Duodenal mucosa (tissue), 2 donors: Measurements from ENCODE around the gene KLHL40.

Source experiments
- H3K27ac ChIP-seq: one replicate; pipeline ENCODE4 v1.7.0; 2013; ENCODE audit warnings: low read depth, low read length
- H3K27me3 ChIP-seq, 2 donors: one replicate each; pipeline ENCODE4 v1.7.0; 2013; ENCODE audit warnings: low read length in 2 of 2, control low read depth in 1 of 2; ENCODE audit not compliant: insufficient read depth in 2 of 2, control insufficient read depth in 1 of 2
- H3K36me3 ChIP-seq, 2 donors: one replicate each; pipeline ENCODE4 v1.7.0; 2013; ENCODE audit warnings: low read length in 2 of 2, control low read depth in 1 of 2; ENCODE audit not compliant: insufficient read depth in 2 of 2, control insufficient read depth in 1 of 2
- H3K4me1 ChIP-seq, 2 donors: one replicate each; pipeline ENCODE4 v1.7.0; 2013; ENCODE audit warnings: low read length in 2 of 2, control low read depth in 1 of 2; ENCODE audit not compliant: insufficient read depth in 2 of 2, control insufficient read depth in 1 of 2
- H3K4me3 ChIP-seq, 2 donors: one replicate each; pipeline ENCODE4 v1.7.0; 2013; ENCODE audit warnings: low read length in 2 of 2, low read depth in 1 of 2
- H3K9ac ChIP-seq, 2 donors: one replicate each; pipeline ENCODE4 v1.7.0; 2013; ENCODE audit warnings: low read length in 2 of 2, low read depth in 1 of 2
- H3K9me3 ChIP-seq, 2 donors: one replicate each; pipeline ENCODE4 v1.7.0; 2013; ENCODE audit warnings: low read length in 2 of 2, control low read depth in 1 of 2; ENCODE audit not compliant: control insufficient read depth in 1 of 2

The KLHL40 gene

GRCh38 chr3:42732196-42732828 lies 47.0 kb downstream of the KLHL40 start:
- Histone ChIP-seq H3K27me3 (no peaks in the 10 kb centered on the region), H3K9me3 (no peaks in the 10 kb centered on the region), H3K4me3 (no peak overlapping the region), H3K27ac (no peak overlapping the region), H3K9ac (no peak overlapping the region), H3K4me1 (no peaks in the 10 kb centered on the region), H3K36me3 (no peaks in the 10 kb centered on the region)

GRCh38 chr3:42732829-42733459 lies 47.6 kb downstream of the KLHL40 start:
- no peak overlapping the region for H3K9ac ChIP-seq
- H3K4me3 ChIP-seq = no peak overlapping the region
- H3K27me3 ChIP-seq = no peaks in the 10 kb centered on the region
- H3K4me1 ChIP-seq = no peaks in the 10 kb centered on the region
- H3K27ac ChIP-seq = no peak overlapping the region
- no peaks in the 10 kb centered on the region for H3K36me3 ChIP-seq
- H3K9me3 ChIP-seq = no peaks in the 10 kb centered on the region

- Histone ChIP-seq H3K27ac (no peak overlapping the region), H3K4me3 (no peak overlapping the region), H3K27me3 (no peaks in the 10 kb centered on the region), H3K4me1 (no peaks in the 10 kb centered on the region), H3K36me3 (no peaks in the 10 kb centered on the region), H3K9me3 (no peaks in the 10 kb centered on the region), H3K9ac (no peak overlapping the region)
These were observed 48.3 kb downstream of the KLHL40 start for GRCh38 chr3:42733501-42734262.

DNA sequence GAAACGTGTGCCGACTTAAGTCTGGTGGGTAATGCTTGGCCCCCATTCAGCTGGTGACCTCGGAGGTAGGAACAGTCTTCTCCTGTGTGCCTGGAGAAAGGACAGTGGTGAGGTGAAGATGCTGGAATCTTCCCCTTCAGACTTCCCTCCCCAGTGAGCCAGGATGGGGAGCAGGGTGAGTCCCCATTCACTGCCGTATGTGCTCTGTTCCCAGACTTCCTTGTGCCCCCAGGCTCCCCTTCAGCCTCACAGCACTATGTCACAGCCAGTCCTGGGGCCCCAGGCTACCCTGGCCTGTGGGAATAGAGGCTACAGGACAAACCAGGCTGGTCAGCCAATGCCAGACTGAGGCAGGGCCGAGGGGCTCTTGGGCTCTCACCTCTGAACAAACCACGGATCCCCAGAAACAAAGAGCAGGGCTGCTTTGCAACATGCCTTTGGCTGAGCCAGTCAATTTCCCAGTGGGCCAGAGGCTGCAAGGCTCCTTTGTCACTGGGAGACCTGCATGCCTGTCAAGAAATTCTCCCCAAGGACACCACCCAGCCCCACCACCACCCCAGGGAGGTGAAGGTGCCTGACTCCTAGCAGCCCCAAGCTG lies 49.0 kb downstream of the KLHL40 start:
- Histone ChIP-seq H3K9me3 (no peaks in the 10 kb centered on the region), H3K36me3 (no peaks in the 10 kb centered on the region), H3K27ac (no peak overlapping the region), H3K4me3 (no peak overlapping the region), H3K9ac (no peak overlapping the region), H3K4me1 (no peaks in the 10 kb centered on the region), H3K27me3 (no peaks in the 10 kb centered on the region)

DNA sequence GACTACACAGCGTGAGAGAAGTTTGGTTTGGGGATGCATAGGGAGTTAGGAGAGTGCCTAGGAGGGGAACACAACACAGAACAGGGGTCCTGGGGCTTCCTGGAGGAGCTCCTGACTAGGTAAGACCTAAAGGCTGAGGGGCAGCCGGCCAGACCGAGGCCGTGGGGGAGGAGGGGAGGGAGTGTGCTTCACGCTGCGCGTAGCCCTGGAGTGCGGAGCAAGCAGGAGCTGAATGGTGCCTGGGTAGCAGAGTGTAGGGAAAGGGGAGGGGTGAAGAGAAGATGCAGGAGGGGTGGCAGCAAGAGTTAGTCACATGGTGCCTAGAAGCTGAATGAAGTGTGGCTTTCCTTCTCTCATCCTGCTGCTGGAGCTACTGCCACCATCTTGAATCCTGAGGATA lies 49.7 kb downstream of the KLHL40 start:
- H3K9me3 ChIP-seq = no peaks in the 10 kb centered on the region
- no peak overlapping the region for H3K4me3 ChIP-seq
- H3K4me1 ChIP-seq = no peaks in the 10 kb centered on the region
- no peaks in the 10 kb centered on the region for H3K36me3 ChIP-seq
- H3K9ac ChIP-seq = no peak overlapping the region
- H3K27ac ChIP-seq = no peak overlapping the region
- H3K27me3 ChIP-seq = no peaks in the 10 kb centered on the region

- H3K36me3 ChIP-seq = no peaks in the 10 kb centered on the region
- H3K27me3 ChIP-seq = no peaks in the 10 kb centered on the region
- no peak overlapping the region for H3K9ac ChIP-seq
- no peaks in the 10 kb centered on the region for H3K4me1 ChIP-seq
- H3K4me3 ChIP-seq = no peak overlapping the region
- H3K9me3 ChIP-seq = no peaks in the 10 kb centered on the region
- H3K27ac ChIP-seq = no peak overlapping the region
These were observed 50.3 kb downstream of the KLHL40 start for GRCh38 chr3:42735615-42736014.

DNA sequence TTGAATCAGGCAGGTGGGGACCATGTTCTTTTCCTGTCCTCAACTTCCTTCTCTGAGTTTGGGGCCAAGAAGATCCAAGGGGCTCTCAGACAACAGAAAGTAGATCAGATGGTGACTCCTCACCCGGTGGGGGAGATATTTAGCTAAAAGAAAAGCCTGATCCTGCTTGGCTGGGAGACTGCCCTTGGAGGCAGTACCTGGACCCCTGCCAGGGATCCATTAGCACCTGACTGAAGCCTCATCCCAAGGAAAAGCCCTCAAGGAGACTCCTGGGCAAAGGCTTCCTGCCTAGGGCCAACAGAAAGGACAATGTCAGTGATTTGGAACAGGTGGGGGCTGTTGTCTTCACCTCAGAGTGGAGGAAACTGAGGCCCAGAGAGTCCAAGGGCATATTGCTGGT lies 50.7 kb downstream of the KLHL40 start:
- Histone ChIP-seq H3K36me3 (no peaks in the 10 kb centered on the region), H3K27ac (no peak overlapping the region), H3K4me1 (no peaks in the 10 kb centered on the region), H3K4me3 (no peak overlapping the region), H3K27me3 (no peaks in the 10 kb centered on the region), H3K9ac (no peak overlapping the region), H3K9me3 (no peaks in the 10 kb centered on the region)

GRCh38 chr3:42736531-42736930 lies 51.2 kb downstream of the KLHL40 start:
- no peaks in the 10 kb centered on the region for H3K4me1 ChIP-seq

GRCh38 chr3:42739401-42740158 lies 54.2 kb downstream of the KLHL40 start:
- H3K27me3 ChIP-seq = no peaks in the 10 kb centered on the region
- H3K4me3 ChIP-seq = no peak overlapping the region
- H3K4me1 ChIP-seq = no peaks in the 10 kb centered on the region
- no peak overlapping the region for H3K9ac ChIP-seq
- H3K36me3 ChIP-seq = no peaks in the 10 kb centered on the region
- H3K9me3 ChIP-seq = no peaks in the 10 kb centered on the region
- H3K27ac ChIP-seq = no peak overlapping the region

More at GRCh38 chr3:42736531-42736930, 51.2 kb downstream of the KLHL40 start:
- Histone ChIP-seq H3K4me3 (no peak overlapping the region), H3K27ac (no peak overlapping the region), H3K36me3 (no peaks in the 10 kb centered on the region), H3K9me3 (no peaks in the 10 kb centered on the region), H3K27me3 (no peaks in the 10 kb centered on the region), H3K9ac (no peak overlapping the region)
